Measurements from ENCODE around the gene SCARB1. TPM values are rescaled to one million over a fixed set of nuclear protein-coding genes. Genes with fewer than 3 reads are reported as not detected.

The SCARB1 gene
- total RNA-seq, 4 donors from 2014 or later, result 8.3 to 24.1 (median 13.0) TPM

DNA sequence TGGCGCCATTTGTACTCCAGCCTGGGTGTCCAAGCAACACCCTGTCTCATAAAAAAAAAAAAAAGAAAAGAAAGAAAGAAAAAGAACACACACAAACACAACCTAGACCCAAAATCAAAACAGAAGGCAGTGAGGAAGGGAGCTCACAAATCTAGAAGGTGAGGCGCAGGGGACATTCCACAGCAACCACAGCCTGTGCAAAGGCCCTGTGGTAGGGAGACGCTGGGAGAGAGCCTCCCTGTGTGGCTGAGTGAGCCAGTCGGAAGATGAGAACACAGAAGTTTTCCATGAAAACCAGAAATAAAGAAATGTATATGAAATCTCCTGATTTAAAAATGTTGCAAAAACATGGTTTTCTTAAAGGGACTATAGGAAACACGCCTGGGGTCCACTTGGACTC lies 44.6 kb downstream of the SCARB1 start:
- H3K36me3 ChIP-seq, result peaks cover 0 to 21% (median 10%) of the 10 kb centered on the region in 4 donors
- no peak overlapping the region for H3K27ac ChIP-seq (replicated peaks in 1 of 4)
- H3K4me3 ChIP-seq, result no peak overlapping the region
- intact Hi-C loops (cut with DNase I), result no loop called here
- 92% methylated on average over 5 of the region's 5 CpGs for WGBS
- H3K4me1 ChIP-seq, result no peaks in the 10 kb centered on the region
- H3K9me3 ChIP-seq, result no peaks in the 10 kb centered on the region
- TF ChIP-seq POLR2A (IDR thresholded peaks at IDR 0.05; ENCODE audit: low read depth) (no peak), POLR2AphosphoS5 (IDR thresholded peaks at IDR 0.05) (no peak), EP300 (IDR thresholded peaks at IDR 0.05) (no peak)
- TF ChIP-seq, protein P1, sequence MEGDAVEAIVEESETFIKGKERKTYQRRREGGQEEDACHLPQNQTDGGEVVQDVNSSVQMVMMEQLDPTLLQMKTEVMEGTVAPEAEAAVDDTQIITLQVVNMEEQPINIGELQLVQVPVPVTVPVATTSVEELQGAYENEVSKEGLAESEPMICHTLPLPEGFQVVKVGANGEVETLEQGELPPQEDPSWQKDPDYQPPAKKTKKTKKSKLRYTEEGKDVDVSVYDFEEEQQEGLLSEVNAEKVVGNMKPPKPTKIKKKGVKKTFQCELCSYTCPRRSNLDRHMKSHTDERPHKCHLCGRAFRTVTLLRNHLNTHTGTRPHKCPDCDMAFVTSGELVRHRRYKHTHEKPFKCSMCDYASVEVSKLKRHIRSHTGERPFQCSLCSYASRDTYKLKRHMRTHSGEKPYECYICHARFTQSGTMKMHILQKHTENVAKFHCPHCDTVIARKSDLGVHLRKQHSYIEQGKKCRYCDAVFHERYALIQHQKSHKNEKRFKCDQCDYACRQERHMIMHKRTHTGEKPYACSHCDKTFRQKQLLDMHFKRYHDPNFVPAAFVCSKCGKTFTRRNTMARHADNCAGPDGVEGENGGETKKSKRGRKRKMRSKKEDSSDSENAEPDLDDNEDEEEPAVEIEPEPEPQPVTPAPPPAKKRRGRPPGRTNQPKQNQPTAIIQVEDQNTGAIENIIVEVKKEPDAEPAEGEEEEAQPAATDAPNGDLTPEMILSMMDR (IDR thresholded peaks at IDR 0.05), result no peak
- DNase-seq (ENCODE audit: extremely low spot score), result no peak
- H3K27me3 ChIP-seq, result no peaks in the 10 kb centered on the region

DNA sequence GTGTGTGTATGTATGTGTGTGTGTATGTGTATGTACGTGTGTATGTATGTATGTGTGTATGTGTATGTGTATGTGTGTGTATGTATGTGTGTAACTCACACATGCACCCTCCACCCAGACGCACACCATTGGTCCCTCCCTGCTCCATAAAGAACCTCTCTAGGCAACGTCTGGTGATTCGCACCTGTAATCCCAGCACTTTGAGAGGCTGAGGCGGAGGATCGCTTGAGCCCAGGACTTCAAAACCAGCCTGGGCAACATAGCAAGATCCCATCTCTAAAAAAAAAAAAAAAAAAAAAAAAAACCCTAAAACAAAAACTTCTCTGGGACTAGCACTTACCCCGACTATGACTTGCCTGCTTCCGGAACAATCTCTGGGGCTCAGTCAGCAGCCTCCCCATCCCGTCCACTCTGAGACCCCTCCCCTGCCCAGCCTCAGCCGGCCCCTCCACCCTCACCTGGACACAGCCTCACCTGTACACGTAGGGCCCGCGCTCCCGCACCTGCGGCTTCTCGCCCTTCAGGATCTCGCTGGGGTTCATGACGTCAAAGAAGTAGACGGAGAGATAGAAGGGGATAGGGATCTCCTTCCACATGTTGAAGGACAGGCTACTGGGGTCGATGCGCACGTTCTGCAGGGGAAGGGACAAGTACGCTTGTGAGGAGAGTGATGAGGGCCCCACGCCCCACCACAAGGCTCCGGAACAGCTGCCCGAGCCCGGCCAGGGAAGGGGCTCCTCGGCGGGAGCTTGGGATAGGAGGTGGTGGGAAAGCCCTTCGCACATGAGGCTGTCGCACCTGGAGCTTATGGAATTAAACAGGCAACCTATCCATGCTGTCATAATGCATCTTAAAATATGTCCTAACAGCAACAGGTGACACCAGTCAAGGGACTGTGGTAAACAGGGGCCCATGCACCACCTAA lies 46.3 kb downstream of the SCARB1 start:
- TF ChIP-seq POLR2AphosphoS5 (IDR thresholded peaks at IDR 0.05) (no peak), EP300 (IDR thresholded peaks at IDR 0.05) (no peak), POLR2A (IDR thresholded peaks at IDR 0.05; ENCODE audit: low read depth) (no peak)
- TF ChIP-seq, protein P1 (IDR thresholded peaks at IDR 0.05), result no peak
- Histone ChIP-seq H3K4me3 (no peak overlapping the region), H3K4me1 (no peaks in the 10 kb centered on the region), H3K36me3 (peaks cover 0 to 38% (median 21%) of the 10 kb centered on the region in 4 donors), H3K9me3 (no peaks in the 10 kb centered on the region), H3K27me3 (no peaks in the 10 kb centered on the region), H3K27ac (replicated peaks in 1 of 4) (no peak overlapping the region)
- intact Hi-C loops (cut with DNase I), result no loop called here
- 94% methylated on average over 31 of the region's 31 CpGs for WGBS
- no peak for DNase-seq (ENCODE audit: extremely low spot score)

DNA sequence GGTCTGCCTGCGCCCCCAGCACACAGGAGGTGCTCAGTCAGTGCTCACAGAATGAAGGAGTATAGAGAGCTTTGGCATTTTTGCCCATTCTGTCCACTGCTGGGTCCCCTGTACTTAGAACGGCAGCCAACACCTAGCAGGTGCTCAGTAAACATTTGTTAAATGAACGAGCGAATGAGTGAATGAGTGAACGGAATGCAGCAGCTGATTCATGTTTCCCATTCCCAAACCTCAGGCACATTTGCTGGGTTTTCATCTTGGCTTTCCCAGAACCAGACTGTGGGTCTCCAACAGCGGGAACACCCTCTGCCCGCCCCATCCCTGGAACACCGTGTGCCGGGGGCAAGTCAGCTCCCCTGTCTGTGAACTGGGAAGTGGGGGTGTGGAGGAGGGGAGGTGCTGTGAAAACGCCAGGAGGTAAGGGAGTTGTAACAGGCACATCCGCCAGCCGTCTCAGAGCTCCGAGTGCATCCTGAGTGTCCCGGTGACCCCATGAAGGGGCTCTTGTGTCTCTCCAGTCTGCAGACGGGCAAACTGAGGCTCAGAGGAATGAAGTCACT lies 47.3 kb downstream of the SCARB1 start:
- no peak for DNase-seq (ENCODE audit: extremely low spot score)
- no peak for TF ChIP-seq EP300 (IDR thresholded peaks at IDR 0.05)
- no peak for TF ChIP-seq POLR2A (IDR thresholded peaks at IDR 0.05; ENCODE audit: low read depth)
- TF ChIP-seq POLR2AphosphoS5 (IDR thresholded peaks at IDR 0.05), result no peak
- TF ChIP-seq, protein P1 (IDR thresholded peaks at IDR 0.05), result no peak
- no peak overlapping the region for H3K27ac ChIP-seq (replicated peaks in 1 of 4)
- WGBS, result 91% methylated on average over 12 of the region's 15 CpGs
- H3K9me3 ChIP-seq, result no peaks in the 10 kb centered on the region
- intact Hi-C loops (cut with DNase I), result no loop called here
- peaks cover 5 to 48% (median 24%) of the 10 kb centered on the region in 4 donors for H3K36me3 ChIP-seq
- H3K4me1 ChIP-seq, result no peaks in the 10 kb centered on the region
- no peak overlapping the region for H3K4me3 ChIP-seq
- H3K27me3 ChIP-seq, result no peaks in the 10 kb centered on the region

DNA sequence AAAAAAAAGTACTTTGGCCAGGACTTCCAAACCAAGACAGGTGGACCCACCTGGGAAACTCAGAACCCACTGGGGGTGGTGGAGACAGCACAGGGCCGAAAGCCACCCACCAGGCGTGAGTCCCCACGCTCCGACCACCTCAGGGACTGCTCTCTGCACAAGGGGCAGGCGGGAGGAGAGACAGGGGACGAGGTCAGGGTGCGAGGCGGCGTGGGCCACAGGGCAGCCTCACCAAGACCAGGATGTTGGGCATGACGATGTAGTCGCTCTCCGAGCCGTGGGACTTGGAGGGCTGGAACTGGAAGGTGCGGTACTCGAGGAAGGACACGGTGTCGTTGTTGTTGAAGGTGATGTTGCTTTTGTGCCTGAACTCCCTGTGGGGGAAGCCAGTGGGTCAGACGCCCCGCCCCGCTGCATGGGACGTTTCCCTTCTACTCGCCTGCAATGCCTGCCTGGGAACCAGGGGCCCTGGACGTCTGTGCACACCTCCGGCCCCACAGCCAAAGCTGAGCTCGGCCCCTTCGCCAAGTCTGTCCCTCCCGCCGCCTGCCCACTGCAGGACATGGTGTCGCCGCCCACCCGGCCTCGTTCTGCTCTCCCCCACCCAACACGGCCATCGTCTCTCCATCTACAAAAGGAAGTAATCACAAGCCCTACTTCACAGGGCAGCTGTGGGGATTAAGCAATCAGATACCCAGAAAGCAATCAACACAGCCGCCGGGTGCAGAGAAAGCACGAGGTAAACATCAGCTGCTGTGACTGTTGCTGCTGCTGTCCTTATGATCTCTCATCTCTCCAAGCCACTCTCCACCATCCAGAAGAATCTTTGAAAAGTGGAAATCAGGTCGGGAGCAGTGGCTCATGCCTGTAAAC lies 48.7 kb downstream of the SCARB1 start:
- intact Hi-C loops (cut with DNase I), result no loop called here
- no peak for DNase-seq (ENCODE audit: extremely low spot score)

More for the DNA sequence above, 48.7 kb downstream of the SCARB1 start:
- Histone ChIP-seq H3K36me3 (peaks cover 7 to 59% (median 26%) of the 10 kb centered on the region in 4 donors), H3K4me3 (no peak overlapping the region), H3K9me3 (no peaks in the 10 kb centered on the region), H3K4me1 (no peaks in the 10 kb centered on the region), H3K27ac (replicated peaks in 1 of 4) (no peak overlapping the region), H3K27me3 (no peaks in the 10 kb centered on the region)
- no peak for TF ChIP-seq POLR2AphosphoS5 (IDR thresholded peaks at IDR 0.05)
- no peak for TF ChIP-seq POLR2A (IDR thresholded peaks at IDR 0.05; ENCODE audit: low read depth)
- TF ChIP-seq, protein P1 (IDR thresholded peaks at IDR 0.05), result no peak
- TF ChIP-seq EP300 (IDR thresholded peaks at IDR 0.05), result no peak
- WGBS, result 87% methylated on average over 33 of the region's 38 CpGs

Measured in esophagus muscularis mucosa (tissue), 4 donors.